ENCODE data around the gene MCFD2. TPM values are rescaled to one million over a fixed set of nuclear protein-coding genes. Genes with fewer than 3 reads are reported as not detected.

Gene MCFD2
- total RNA-seq, 2 experiments from 2014 or later, result 40.5 to 42.0 TPM

DNA sequence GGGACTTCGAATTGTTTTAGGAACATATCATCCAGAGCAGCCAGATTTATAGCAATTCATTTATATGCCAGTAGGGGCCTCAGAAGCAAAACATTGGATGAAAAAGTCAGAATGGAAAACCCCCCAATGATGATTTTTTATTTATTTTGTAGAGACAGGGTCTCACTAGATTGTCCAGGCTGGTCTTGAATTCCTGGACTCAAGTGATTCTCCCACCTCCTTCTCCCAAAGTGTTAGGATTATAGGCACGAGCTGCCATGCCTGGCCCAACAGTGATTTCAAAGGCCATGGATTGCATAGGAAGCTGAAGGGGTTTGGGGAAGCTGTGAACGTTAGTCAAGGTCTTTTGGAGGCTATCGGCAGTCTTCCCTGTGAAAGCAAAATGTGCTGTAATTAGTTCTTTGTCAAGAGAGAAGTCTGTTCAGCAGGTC, 21.9 kb upstream of the MCFD2 start:
- ATAC-seq, result no peak
- H3K9me3 Mint-ChIP-seq (ENCODE audit: low read depth), result no peaks in the 10 kb centered on the region
- intact Hi-C loops (cut with DNase I, micrococcal nuclease), result no loop called here

DNA sequence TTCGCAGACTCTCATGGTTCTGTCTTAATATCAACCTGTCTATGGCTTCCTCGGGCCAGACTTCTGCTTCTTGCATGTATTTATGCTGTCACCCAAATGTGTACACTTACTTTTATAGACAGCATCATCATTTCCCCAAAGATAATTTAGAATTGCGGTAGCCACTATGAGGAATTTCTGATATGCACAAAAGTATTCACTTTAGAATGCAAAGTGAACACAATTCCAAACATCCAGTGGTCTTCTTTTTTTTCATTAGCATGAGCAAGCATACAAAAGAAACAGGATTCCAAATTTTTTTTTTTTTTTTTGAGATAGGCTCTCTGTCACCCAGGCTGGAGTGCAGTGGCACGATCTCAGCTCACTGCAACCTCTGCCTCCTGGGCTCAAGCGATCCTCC, 21.0 kb upstream of the MCFD2 start:
- H3K27me3 Mint-ChIP-seq, result no peaks in the 10 kb centered on the region
- no peaks in the 10 kb centered on the region for H3K9me3 Mint-ChIP-seq (ENCODE audit: low read depth)
- intact Hi-C loops (cut with DNase I, micrococcal nuclease), result no loop called here
- ATAC-seq (no peak), DNase-seq (no peak)
- H3K27ac Mint-ChIP-seq, result no peak overlapping the region
- POLR2A ChIA-PET, result no interaction called here
- H3K4me3 Mint-ChIP-seq, result no peak overlapping the region
- H3K4me1 Mint-ChIP-seq, result peaks cover 12% of the 10 kb centered on the region
- CTCF ChIA-PET, result interaction anchor here (0.8 to 6.1 kb wide), 10 partner anchors 8 to 401 kb away, joined by 3 to 47 read pairs (median 4); no protein-coding TSS in a partner anchor
- H3K36me3 Mint-ChIP-seq (ENCODE audit: low read depth), result no peaks in the 10 kb centered on the region

More for the DNA sequence above, 21.9 kb upstream of the MCFD2 start:
- peaks cover 8% of the 10 kb centered on the region for H3K36me3 Mint-ChIP-seq (ENCODE audit: low read depth)
- no peak overlapping the region for H3K27ac Mint-ChIP-seq
- H3K27me3 Mint-ChIP-seq, result no peaks in the 10 kb centered on the region
- ChIA-PET POLR2A (interaction anchor here (0.6 kb wide), 1 partner anchor 465 kb away, joined by 3 read pairs; the partner anchor contains the start of gene MSH2), CTCF (interaction anchor here (0.6 to 6.1 kb wide), 9 partner anchors 14 to 400 kb away, joined by 3 to 47 read pairs (median 3); no protein-coding TSS in a partner anchor)
- peaks cover 12% of the 10 kb centered on the region for H3K4me1 Mint-ChIP-seq
- DNase-seq, result no peak
- H3K4me3 Mint-ChIP-seq, result no peak overlapping the region

DNA sequence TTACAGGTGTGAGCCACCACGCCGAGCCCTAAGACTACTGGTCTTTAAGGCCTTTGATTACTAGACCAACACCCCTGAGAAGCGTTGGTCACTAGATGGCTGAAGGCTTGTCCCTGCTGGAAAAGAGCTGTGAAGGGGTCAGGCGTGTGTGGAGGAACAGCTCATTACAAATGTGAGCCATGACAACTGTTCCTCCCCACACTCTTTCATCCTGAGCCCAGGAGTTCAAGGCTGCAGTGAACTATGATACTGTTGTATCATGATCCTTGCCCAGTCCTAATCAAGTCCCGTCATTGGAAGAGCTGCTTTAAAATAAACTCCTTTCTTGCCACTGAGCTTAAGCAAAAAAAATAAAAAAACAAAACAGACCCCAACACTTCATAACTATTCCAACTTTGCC, 19.5 kb upstream of the MCFD2 start:
- Mint-ChIP-seq H3K27ac (no peak overlapping the region), H3K9me3 (ENCODE audit: low read depth) (no peaks in the 10 kb centered on the region), H3K4me3 (no peak overlapping the region), H3K27me3 (no peaks in the 10 kb centered on the region), H3K36me3 (ENCODE audit: low read depth) (no peaks in the 10 kb centered on the region), H3K4me1 (peaks cover 7% of the 10 kb centered on the region)
- DNase-seq (no peak), ATAC-seq (no peak)
- ChIA-PET POLR2A (no interaction called here), CTCF (interaction anchor here (0.6 to 6.1 kb wide), 9 partner anchors 8 to 388 kb away, joined by 3 to 47 read pairs (median 3); no protein-coding TSS in a partner anchor)
- intact Hi-C loops (cut with DNase I, micrococcal nuclease), result no loop called here

GRCh38 chr2:46929612-46930011, 14.0 kb upstream of the MCFD2 start:
- Mint-ChIP-seq H3K27me3 (no peaks in the 10 kb centered on the region), H3K9me3 (ENCODE audit: low read depth) (peaks cover 14% of the 10 kb centered on the region), H3K36me3 (ENCODE audit: low read depth) (peaks cover 18% of the 10 kb centered on the region), H3K4me3 (no peak overlapping the region), H3K27ac (no peak overlapping the region), H3K4me1 (peaks cover 3% of the 10 kb centered on the region)
- no peak for DNase-seq
- intact Hi-C loops (cut with DNase I, micrococcal nuclease), result no loop called here
- ATAC-seq, result no peak
- ChIA-PET POLR2A (no interaction called here), CTCF (interaction anchor here (0.5 to 2.6 kb wide), 6 partner anchors 9 to 767 kb away, joined by 3 to 18 read pairs (median 3); no protein-coding TSS in a partner anchor)

- ChIA-PET CTCF (interaction anchor here (1.2 kb wide), 1 partner anchor 9 kb away, joined by 6 read pairs; no protein-coding TSS in a partner anchor), POLR2A (no interaction called here)
- Mint-ChIP-seq H3K27me3 (no peaks in the 10 kb centered on the region), H3K9me3 (ENCODE audit: low read depth) (peaks cover 14% of the 10 kb centered on the region), H3K4me1 (peaks cover 19% of the 10 kb centered on the region), H3K4me3 (no peak overlapping the region), H3K36me3 (ENCODE audit: low read depth) (peaks cover 18% of the 10 kb centered on the region), H3K27ac (no peak overlapping the region)
- intact Hi-C loops (cut with DNase I, micrococcal nuclease), result no loop called here
- DNase-seq, result no peak
- no peak for ATAC-seq
These were observed 11.3 kb upstream of the MCFD2 start for GRCh38 chr2:46926863-46927262.

GRCh38 chr2:46925474-46926351, 10.1 kb upstream of the MCFD2 start:
- Mint-ChIP-seq H3K27ac (no peak overlapping the region), H3K27me3 (no peaks in the 10 kb centered on the region), H3K36me3 (ENCODE audit: low read depth) (peaks cover 18% of the 10 kb centered on the region), H3K9me3 (ENCODE audit: low read depth) (peaks cover 14% of the 10 kb centered on the region), H3K4me1 (peaks cover 26% of the 10 kb centered on the region), H3K4me3 (no peak overlapping the region)
- ATAC-seq, result no peak
- CTCF ChIA-PET, result interaction anchor here (0.8 to 5.4 kb wide), 3 partner anchors 9 to 11 kb away, joined by 4 to 47 read pairs (median 7); partner anchors contain the start of gene MCFD2
- POLR2A ChIA-PET, result interaction anchor here (0.6 kb wide), 1 partner anchor 270 kb away, joined by 5 read pairs; no protein-coding TSS in a partner anchor
- DNase-seq, result no peak
- intact Hi-C loops (cut with DNase I, micrococcal nuclease), result no loop called here

DNA sequence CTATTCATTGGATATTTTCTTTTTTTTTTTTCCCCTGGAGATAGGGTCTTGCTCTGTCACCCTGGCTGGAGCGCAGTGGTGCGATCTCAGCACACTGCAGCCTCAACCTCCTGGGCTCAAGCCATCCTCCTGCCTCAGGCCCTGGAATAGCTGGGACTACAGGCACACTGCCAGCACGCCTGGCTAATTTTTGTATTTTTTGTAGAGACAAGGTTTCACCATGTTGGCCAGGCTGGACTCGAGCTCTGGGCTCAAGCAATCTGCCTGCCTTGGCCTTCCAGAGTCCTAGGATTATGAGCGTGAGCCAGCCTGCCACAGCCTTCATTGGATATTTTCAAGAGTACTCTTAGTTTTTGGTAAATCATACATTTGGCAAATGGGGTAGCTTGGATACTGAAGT, 9.0 kb upstream of the MCFD2 start:
- ATAC-seq (no peak), DNase-seq (no peak)
- Mint-ChIP-seq H3K36me3 (ENCODE audit: low read depth) (peaks cover 18% of the 10 kb centered on the region), H3K27me3 (no peaks in the 10 kb centered on the region), H3K9me3 (ENCODE audit: low read depth) (peaks cover 14% of the 10 kb centered on the region), H3K4me1 (peaks cover 26% of the 10 kb centered on the region), H3K27ac (no peak overlapping the region), H3K4me3 (no peak overlapping the region)
- ChIA-PET CTCF (interaction anchor here (0.7 to 5.4 kb wide), 5 partner anchors 8 to 60 kb away, joined by 3 to 47 read pairs (median 4); partner anchors contain the start of gene MCFD2), POLR2A (interaction anchor here (0.6 to 0.7 kb wide), 2 partner anchors 19 to 269 kb away, joined by 5 to 7 read pairs; no protein-coding TSS in a partner anchor)
- intact Hi-C loops (cut with DNase I, micrococcal nuclease), result no loop called here

- POLR2A ChIA-PET, result interaction anchor here (0.7 kb wide), 1 partner anchor 20 kb away, joined by 7 read pairs; no protein-coding TSS in a partner anchor
- no peak overlapping the region for H3K4me3 Mint-ChIP-seq
- intact Hi-C loops (cut with DNase I, micrococcal nuclease), result no loop called here
- H3K27me3 Mint-ChIP-seq, result no peaks in the 10 kb centered on the region
- ATAC-seq, result no peak
- no peak for DNase-seq
- no peak overlapping the region for H3K27ac Mint-ChIP-seq
- CTCF ChIA-PET, result interaction anchor here (0.7 to 5.4 kb wide), 5 partner anchors 7 to 92 kb away, joined by 3 to 47 read pairs (median 4); no protein-coding TSS in a partner anchor
- peaks cover 26% of the 10 kb centered on the region for H3K4me1 Mint-ChIP-seq
- peaks cover 18% of the 10 kb centered on the region for H3K36me3 Mint-ChIP-seq (ENCODE audit: low read depth)
- H3K9me3 Mint-ChIP-seq (ENCODE audit: low read depth), result peaks cover 14% of the 10 kb centered on the region
These were observed 8.4 kb upstream of the MCFD2 start for GRCh38 chr2:46924038-46924437.

GRCh38 chr2:46923041-46923528, 7.5 kb upstream of the MCFD2 start:
- Mint-ChIP-seq H3K4me3 (no peak overlapping the region), H3K27ac (no peak overlapping the region), H3K4me1 (peaks cover 34% of the 10 kb centered on the region), H3K9me3 (ENCODE audit: low read depth) (peaks cover 14% of the 10 kb centered on the region), H3K36me3 (ENCODE audit: low read depth) (peaks cover 18% of the 10 kb centered on the region), H3K27me3 (no peaks in the 10 kb centered on the region)
- intact Hi-C loops (cut with DNase I, micrococcal nuclease), result no loop called here
- ChIA-PET CTCF (interaction anchor here (1.5 to 5.4 kb wide), 2 partner anchors 8 to 14 kb away, joined by 4 to 47 read pairs; no protein-coding TSS in a partner anchor), POLR2A (no interaction called here)
- ATAC-seq (no peak), DNase-seq (no peak)

GRCh38 chr2:46922606-46923005, 7.0 kb upstream of the MCFD2 start:
- ATAC-seq (no peak), DNase-seq (no peak)
- Mint-ChIP-seq H3K9me3 (ENCODE audit: low read depth) (peaks cover 14% of the 10 kb centered on the region), H3K27ac (no peak overlapping the region), H3K4me1 (peaks cover 39% of the 10 kb centered on the region), H3K4me3 (no peak overlapping the region), H3K27me3 (no peaks in the 10 kb centered on the region), H3K36me3 (ENCODE audit: low read depth) (peaks cover 18% of the 10 kb centered on the region)
- CTCF ChIA-PET, result interaction anchor here (1.5 to 5.4 kb wide), 2 partner anchors 9 to 14 kb away, joined by 4 to 47 read pairs; no protein-coding TSS in a partner anchor
- intact Hi-C loops (cut with DNase I, micrococcal nuclease), result no loop called here
- POLR2A ChIA-PET, result no interaction called here

- H3K27me3 Mint-ChIP-seq, result no peaks in the 10 kb centered on the region
These were observed 6.3 kb upstream of the MCFD2 start for GRCh38 chr2:46921676-46922448.

More at GRCh38 chr2:46921676-46922448, 6.3 kb upstream of the MCFD2 start:
- Mint-ChIP-seq H3K4me3 (no peak overlapping the region), H3K4me1 (peaks cover 46% of the 10 kb centered on the region), H3K36me3 (ENCODE audit: low read depth) (peaks cover 11% of the 10 kb centered on the region), H3K27ac (peak overlapping the region; percentile 55), H3K9me3 (ENCODE audit: low read depth) (peaks cover 12% of the 10 kb centered on the region)
- POLR2A ChIA-PET, result no interaction called here
- intact Hi-C loops (cut with DNase I, micrococcal nuclease), result no loop called here
- DNase-seq (no peak), ATAC-seq (no peak)
- CTCF ChIA-PET, result interaction anchor here (1.5 to 5.4 kb wide), 2 partner anchors 9 to 15 kb away, joined by 4 to 47 read pairs; no protein-coding TSS in a partner anchor

All from activated CD4-positive, alpha-beta T cell treated with anti-CD3 and anti-CD28 coated beads for 36 hours (primary cell).